Jurkat, Clone E6-1 (cell line): ENCODE measurements around the gene BLVRB.
A peak's percentile ranks its signal among the peaks of the same experiment; 100 is the strongest.
"Not testable (repeated sequence)": the region's sequence is repeated elsewhere in the genome, so short reads cannot be mapped to it uniquely, and the experiment has no call there.

Source experiments
- DNase-seq: peaks from one replicate; pipeline ENCODE4 v3.0.0-alpha.2; 2011; ENCODE audit warnings: low read depth, low spot score
- H3K4me3 ChIP-seq: 2 replicates; pipeline ENCODE4 v1.5.1; 2011; ENCODE audit warnings: mild to moderate bottlenecking, low read length, control low read depth, moderate library complexity

Gene BLVRB

DNA sequence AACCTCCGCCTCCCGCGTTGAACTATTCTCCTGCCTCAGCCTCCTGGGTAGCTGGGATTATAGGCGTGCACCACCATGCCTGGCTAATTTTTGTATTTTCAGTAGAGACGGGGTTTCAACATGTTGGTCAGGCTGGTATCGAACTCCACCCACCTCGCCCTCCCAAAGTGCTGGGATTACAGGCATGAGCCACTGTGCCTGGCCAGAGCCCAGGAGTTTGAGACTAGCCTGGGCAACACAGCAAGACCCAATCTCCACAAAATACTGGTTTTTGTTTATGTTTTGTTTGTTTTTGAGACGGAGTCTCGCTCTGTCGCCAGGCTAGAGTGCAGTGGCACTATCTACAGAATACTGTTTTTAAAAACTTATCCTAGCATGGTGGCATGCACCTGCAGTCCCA is 35.3 kb downstream of the BLVRB start:
- not testable (repeated sequence) for DNase-seq, H3K4me3 ChIP-seq

GRCh38 chr19:40428197-40428596 is 37.3 kb downstream of the BLVRB start:
- DNase-seq: not testable (repeated sequence)

DNA sequence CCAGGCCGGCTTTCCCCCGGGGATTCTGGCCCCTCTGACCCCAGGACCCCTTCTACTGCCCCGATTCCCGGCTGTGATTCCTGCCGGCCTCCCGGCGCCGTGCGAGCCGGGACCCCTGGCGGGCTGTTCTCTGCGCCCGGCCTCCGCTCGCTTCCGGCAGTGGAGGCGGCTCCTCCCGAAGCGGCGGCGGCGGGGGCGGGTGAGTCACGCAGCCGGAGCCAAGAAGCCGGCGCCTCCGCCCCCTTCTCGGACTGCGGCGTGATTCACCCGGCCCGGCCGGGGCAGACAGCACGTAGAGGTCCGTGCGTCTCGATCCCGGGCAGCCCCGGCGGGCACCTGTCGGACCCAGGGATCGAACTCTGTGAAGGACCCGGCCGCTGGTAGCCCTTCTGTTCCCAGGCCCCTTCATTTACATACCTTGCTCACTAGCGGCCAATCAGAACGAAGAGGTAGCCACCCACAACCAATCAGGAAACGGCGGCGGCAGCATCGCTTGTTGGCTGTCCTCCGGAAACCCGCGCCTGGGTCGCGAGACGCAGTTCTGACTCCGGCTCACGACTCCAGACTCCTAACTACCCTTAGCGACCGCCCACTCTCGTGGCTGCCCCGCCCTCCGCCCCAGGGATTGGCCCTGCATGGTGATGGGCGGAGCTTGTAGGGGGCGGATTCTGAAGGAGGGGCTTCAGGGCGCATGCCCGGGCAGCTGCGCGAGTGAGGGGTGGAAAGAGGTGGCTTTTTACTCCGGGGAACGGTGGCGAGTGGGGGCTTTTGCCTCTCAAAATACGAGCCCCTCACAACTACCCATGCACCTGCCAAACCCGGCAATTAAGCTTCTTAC is 39.9 kb downstream of the BLVRB start, which contains the start of gene SERTAD1:
TSS of gene SERTAD1 (minus strand) at position 543 of the 838 bp plus-strand sequence. CDS start 2,446 bp downstream, outside the sequence.
- peak within 1 kb of the TSS; percentile 73 for H3K4me3 ChIP-seq
- DNase-seq: peak; percentile 99

More at GRCh38 chr19:40428197-40428596, 37.3 kb downstream of the BLVRB start:
- not testable (repeated sequence) for H3K4me3 ChIP-seq

GRCh38 chr19:40424637-40425449 is 40.7 kb downstream of the BLVRB start:
- no peak for DNase-seq
- H3K4me3 ChIP-seq: peak overlapping the region; percentile 73

- no peak for DNase-seq
- no peak overlapping the region for H3K4me3 ChIP-seq
These were observed 41.6 kb downstream of the BLVRB start for GRCh38 chr19:40423938-40424337.

DNA sequence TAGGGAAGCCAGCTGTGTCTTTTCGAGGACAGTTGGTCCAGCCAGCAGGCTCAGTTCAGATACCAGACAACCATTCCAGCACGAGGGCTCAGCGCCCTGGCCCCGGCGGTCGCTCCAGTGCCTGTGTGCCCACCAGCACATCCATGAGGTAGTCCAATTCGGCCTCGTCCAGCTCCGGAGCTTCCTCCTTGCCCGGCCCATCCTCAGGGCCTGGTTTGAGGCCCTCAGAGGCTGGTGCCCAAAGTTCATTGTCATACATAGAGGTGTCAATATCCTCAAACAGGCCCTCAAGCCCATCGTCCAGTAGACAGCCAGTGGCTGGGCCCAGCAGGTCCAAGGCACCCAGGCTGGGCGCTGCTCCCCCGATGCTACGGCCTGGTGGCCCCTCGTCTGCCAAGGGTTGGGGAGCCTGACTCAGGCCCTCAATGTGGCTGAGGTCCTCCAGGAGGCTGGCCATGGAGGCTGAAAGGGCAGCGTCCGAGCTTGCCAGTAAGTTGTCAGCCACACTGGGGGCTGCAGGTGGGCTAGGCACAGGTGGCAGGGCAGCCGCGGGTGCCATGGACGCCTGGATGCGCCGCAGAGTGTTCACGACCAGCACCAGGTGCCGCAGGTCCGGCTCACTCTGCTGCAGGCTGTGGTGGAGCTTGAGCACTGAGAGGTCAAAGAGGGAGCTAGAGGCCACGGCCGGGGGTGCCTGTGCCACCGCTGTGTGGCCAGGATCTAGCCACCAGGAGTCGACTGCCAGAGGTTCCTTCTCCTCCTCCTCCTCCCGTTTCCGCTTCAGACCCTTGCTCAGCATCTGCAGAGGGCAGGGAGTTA is 42.6 kb downstream of the BLVRB start:
- no peak for DNase-seq
- no peak overlapping the region for H3K4me3 ChIP-seq

- no peak overlapping the region for H3K4me3 ChIP-seq
- no peak for DNase-seq
These were observed 43.4 kb downstream of the BLVRB start for GRCh38 chr19:40421993-40422747.

- H3K4me3 ChIP-seq: peak overlapping the region; percentile 61
- no peak for DNase-seq
These were observed 44.5 kb downstream of the BLVRB start for GRCh38 chr19:40420766-40421765.

GRCh38 chr19:40420451-40420765 is 45.1 kb downstream of the BLVRB start:
- peak overlapping the region; percentile 61 for H3K4me3 ChIP-seq
- no peak for DNase-seq

DNA sequence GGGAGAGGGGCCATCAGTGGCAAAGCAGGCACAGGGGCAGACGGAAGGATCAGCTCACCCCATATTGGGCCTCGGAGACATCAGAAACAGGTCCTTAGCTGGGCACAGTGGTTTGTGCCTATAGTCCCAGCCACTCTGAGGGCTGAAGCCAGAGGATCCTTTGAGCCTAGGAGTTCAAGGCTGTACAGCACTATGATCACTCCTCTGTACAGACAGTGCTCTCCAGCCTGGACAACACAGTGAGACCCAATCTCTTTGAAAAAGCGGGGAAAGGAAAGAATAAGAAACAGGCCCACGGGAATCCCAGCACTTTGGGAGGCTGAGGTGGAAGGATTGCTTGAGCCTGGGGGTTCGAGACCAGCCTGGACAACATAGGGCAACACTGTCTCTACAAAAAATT is 45.8 kb downstream of the BLVRB start:
- no peak for DNase-seq
- no peak overlapping the region for H3K4me3 ChIP-seq

DNA sequence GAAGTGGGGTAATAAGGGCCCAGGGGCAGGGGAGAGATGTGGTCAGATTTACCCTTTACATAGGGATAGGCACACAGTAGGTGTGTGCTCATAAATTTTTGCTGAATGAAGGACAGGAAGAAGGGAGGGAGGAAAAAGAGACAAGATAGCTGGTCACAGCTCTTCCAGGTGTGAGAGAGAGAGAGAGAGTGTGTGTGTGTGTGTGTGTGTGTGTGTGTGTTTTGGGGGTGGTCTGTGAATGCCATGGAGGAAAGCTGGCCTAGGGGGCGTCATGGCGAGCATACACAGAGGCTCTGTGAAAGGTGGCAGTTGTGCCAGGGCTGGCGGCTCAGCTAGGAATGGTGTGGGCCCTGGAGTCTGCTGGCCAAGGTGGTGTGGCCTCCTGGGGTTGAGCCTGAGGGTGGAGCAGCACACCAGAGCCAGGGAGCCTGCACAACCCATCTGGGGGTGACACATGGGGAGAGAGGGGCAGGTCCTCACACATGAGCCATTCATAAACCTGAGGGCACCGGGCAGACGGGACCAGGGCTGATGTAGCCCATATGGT is 46.4 kb downstream of the BLVRB start:
- H3K4me3 ChIP-seq: no peak overlapping the region
- DNase-seq: no peak

GRCh38 chr19:40418040-40418439 is 47.5 kb downstream of the BLVRB start:
- no peak overlapping the region for H3K4me3 ChIP-seq
- DNase-seq: no peak

- DNase-seq: no peak
- no peak overlapping the region for H3K4me3 ChIP-seq
These were observed 47.9 kb downstream of the BLVRB start for GRCh38 chr19:40417643-40417981.

DNA sequence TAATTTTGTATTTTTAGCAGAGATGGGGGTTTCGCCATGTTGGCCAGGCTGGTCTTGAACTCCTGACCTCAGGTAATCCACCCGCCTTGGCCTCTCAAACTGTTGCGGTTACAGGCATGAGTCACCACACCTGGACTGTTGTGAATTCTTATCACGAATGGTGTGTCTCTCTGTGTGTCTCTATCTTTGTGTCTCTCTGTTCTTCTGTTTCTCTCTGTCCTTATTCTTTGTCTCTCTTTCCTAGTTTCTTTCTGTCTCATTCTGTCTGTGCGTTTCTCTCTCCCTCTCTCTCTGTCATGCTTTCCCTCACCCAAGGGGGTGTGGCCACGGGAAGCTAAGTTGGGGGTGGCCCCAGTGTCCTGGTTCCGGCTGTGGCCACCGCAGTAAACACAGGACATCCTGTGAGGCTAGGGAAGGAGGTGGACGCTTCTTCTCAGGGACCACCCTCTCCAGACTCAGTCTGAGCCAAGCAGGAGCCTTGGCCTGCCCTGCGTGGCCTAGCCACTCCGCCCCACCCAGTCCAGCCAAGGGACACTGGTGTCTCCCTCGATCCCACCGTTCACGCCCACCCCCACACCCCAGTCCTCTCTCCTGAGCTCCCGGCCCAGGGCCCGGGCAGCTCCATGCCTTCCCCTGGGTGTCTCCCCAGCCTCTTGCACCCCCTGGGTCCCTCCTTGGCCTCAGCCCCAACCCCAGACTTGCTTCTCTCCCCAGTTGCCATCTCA is 48.5 kb downstream of the BLVRB start:
- no peak overlapping the region for H3K4me3 ChIP-seq
- no peak for DNase-seq

DNA sequence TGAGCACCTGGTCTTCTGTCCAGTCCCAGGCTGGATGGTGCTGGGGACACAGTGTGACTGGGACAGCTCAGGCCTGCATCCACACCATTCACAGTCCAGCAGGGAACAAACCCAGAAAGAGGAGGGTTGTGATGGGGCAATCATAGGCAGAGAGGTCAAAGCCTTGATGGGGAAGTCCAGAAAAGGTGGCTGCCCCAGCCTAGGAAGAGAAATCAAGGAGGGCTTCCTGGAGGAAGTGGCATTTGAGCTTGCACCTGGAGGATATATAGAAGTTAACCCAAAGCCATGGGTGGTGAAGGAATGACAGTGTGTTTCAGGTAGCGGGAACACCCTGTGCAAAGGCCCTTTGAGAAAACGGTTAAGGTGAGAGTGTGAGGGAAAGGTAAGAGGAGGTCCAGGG is 49.8 kb downstream of the BLVRB start:
- DNase-seq: no peak
- H3K4me3 ChIP-seq: no peak overlapping the region

- DNase-seq: no peak
- no peak overlapping the region for H3K4me3 ChIP-seq
These were observed 50.7 kb downstream of the BLVRB start for GRCh38 chr19:40414542-40415535.
